Nasal cavity respiratory epithelium epithelial cell of viscerocranial mucosa (primary cell): Measurements from ENCODE around the gene BMP3. TPM values are rescaled to one million over a fixed set of nuclear protein-coding genes. Genes with fewer than 3 reads are reported as not detected.

Experiments
- total RNA-seq: library from RNA; depleted of rRNA; stranded (reverse); fragments of >200 nt; gene quantifications from 2 replicates; pipeline ENCODE4 v1.2.3, GENCODE V29; 2014

The BMP3 gene, protein sequence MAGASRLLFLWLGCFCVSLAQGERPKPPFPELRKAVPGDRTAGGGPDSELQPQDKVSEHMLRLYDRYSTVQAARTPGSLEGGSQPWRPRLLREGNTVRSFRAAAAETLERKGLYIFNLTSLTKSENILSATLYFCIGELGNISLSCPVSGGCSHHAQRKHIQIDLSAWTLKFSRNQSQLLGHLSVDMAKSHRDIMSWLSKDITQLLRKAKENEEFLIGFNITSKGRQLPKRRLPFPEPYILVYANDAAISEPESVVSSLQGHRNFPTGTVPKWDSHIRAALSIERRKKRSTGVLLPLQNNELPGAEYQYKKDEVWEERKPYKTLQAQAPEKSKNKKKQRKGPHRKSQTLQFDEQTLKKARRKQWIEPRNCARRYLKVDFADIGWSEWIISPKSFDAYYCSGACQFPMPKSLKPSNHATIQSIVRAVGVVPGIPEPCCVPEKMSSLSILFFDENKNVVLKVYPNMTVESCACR
- total RNA-seq, result under 0.01 and 0.36 TPM in 2 replicates

DNA sequence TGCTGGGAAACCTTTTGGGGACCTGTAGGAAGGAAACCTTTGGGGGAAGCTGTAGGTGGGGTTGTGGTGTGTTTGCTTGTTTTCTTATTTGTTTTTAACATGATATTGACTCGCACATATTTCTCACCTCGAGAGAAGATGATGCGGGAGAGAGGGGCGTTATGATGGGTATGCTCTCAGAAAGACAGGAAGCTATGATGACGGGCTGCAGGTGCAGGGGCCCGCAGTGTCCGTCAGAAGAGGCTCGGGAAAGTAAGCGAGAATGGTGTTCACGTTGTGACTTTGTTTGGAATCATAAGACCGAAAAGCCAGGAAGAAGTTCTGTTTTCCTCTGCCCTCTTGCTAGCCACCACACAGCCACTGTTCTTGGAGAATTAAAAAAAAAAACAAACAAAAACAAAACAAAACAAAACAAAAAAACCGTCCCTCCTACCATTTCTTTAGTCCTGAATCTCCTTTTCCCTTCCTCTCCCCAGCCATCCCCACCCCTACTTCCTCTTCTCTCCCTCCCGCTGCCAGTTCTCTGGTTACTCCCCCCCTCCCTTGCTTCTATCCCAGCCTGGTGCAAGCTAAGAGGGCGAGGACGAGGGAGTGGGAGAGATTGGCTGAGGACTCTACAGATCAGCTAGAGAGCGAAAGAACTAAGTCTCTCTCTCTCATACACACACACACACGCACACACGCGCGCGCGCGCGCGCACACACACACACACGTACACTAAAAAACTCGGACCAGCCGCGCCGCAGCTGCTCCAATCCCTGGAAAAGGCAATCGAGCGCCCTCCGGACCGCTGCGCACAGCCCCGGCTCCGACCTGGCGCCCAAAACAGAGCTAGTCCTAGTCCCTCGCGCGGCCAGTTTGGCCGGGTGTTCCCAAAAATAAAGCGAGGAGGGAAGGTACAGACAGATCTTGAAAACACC is at the start of gene BMP3:
BMP3 (plus strand) TSS at position 648 of the 920 bp plus-strand sequence. CDS start 577 bp downstream, outside the sequence.

Other genes starting within 250 kb of the BMP3 start
- gene PRKG2, start 184.5 kb downstream of the BMP3 start, total RNA-seq, result 5.1 and 7.2 TPM in 2 replicates